Left lung (tissue), 10 donors: ENCODE data around the gene TBC1D22B. TPM values are rescaled to one million over a fixed set of nuclear protein-coding genes. Genes with fewer than 3 reads are reported as not detected.

ENCODE experiments used
- ATAC-seq: fragments of 200-7000 bp; cut with Tn5 transposase; one replicate; pipeline ENCODE4 v1.9.1; 2020; ENCODE audit warnings: moderate library complexity
- DNase-seq, 4 donors: peaks; one replicate each; pipeline ENCODE4 v3.0.0-alpha.2; 2013 to 2020
- H3K27ac ChIP-seq, 2 donors: fragments of 200-600 bp; sonication (generic) in 1 of 2; one replicate each; pipeline versions ENCODE4 v1.5.0 to v1.8.0; 2020 to 2021
- H3K27me3 ChIP-seq, 2 donors: fragments of 200-600 bp; sonication (generic) in 1 of 2; one replicate each; pipeline versions ENCODE4 v1.5.0 to v1.8.0; 2020 to 2021
- H3K36me3 ChIP-seq, 2 donors: fragments of 200-600 bp; sonication (generic) in 1 of 2; one replicate each; pipeline versions ENCODE4 v1.5.0 to v1.8.0; 2020 to 2021
- H3K4me1 ChIP-seq, 2 donors: fragments of 200-600 bp; one replicate each; pipeline ENCODE4 v1.8.0; 2021
- H3K4me3 ChIP-seq, 2 donors: fragments of 200-600 bp; sonication (generic) in 1 of 2; one replicate each; pipeline versions ENCODE4 v1.5.0 to v1.8.0; 2020 to 2021; ENCODE audit warnings: mild to moderate bottlenecking in 1 of 2
- H3K9me3 ChIP-seq, 2 donors: fragments of 200-600 bp; sonication (generic) in 1 of 2; one replicate each; pipeline versions ENCODE4 v1.5.0 to v1.8.0; 2020 to 2021
- intact Hi-C, 2 donors: fragments of 100-400 bp; cut with DNase I; formaldehyde crosslinking; loops; one replicate each; pipeline versions ENCODE4 v1.11.2 to v1.14.2; 2022
- polyA plus RNA-seq, 6 donors: library from polyadenylated mRNA; unstranded; fragments of 120-200 nt; gene quantifications; one replicate each; pipeline ENCODE4 v1.2.1, GENCODE V29; 2013; ENCODE audit not compliant: insufficient read length in 6 of 6
- total RNA-seq, 2 donors: library from RNA; stranded (reverse); fragmentation: NEBNext Ultra II Directional; extraction: Animal tissue kit (Norgen Biotek cat#: 25700); gene quantifications; one replicate each; pipeline ENCODE4 v1.2.1, GENCODE V29; 2021
- TF ChIP-seq, protein P1 (sequence below), 2 donors: fragments of 200-600 bp; sonication (generic) in 1 of 2; IDR thresholded peaks; one replicate each; pipeline versions ENCODE4 v1.5.0 to v1.8.0; 2021; ENCODE audit warnings: antibody characterized with exemption in 2 of 2
- donor health status: DM: no; HTN: yes; CAD: no.
- donor health status: DM: no; HTN: no; CAD: no.

Gene TBC1D22B
- total and polyA plus RNA-seq, 8 donors = 10.7 to 14.6 (median 12.8) TPM

DNA sequence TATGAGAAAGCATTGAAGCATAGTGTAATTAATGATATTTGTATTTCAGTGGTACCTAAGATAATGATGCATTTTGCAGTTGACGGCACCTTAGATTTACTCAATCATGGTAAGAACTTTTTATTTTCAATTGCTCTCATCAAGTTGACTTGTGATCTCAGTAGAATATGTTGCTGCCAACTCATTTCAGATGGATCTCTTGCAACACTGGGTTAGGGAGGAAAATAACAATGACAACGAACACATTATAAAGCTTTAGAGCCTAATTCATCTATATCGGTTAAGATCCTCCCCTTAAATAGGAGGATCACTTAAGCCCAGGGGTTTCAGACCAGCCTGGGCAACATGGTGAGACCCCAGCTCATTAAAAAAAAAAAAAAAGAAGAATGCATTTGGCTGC lies 18.0 kb upstream of the TBC1D22B start:
- no peak overlapping the region for H3K4me3 ChIP-seq
- H3K36me3 ChIP-seq = no peaks in the 10 kb centered on the region
- DNase-seq (peak in 1 of 4 donors; percentile 56), ATAC-seq (no peak)
- H3K27ac ChIP-seq = peak overlapping the region; percentile 71 to 72
- H3K27me3 ChIP-seq = no peaks in the 10 kb centered on the region
- no peaks in the 10 kb centered on the region for H3K9me3 ChIP-seq
- peaks cover 12 to 41% of the 10 kb centered on the region in 2 donors for H3K4me1 ChIP-seq
- TF ChIP-seq, protein P1, sequence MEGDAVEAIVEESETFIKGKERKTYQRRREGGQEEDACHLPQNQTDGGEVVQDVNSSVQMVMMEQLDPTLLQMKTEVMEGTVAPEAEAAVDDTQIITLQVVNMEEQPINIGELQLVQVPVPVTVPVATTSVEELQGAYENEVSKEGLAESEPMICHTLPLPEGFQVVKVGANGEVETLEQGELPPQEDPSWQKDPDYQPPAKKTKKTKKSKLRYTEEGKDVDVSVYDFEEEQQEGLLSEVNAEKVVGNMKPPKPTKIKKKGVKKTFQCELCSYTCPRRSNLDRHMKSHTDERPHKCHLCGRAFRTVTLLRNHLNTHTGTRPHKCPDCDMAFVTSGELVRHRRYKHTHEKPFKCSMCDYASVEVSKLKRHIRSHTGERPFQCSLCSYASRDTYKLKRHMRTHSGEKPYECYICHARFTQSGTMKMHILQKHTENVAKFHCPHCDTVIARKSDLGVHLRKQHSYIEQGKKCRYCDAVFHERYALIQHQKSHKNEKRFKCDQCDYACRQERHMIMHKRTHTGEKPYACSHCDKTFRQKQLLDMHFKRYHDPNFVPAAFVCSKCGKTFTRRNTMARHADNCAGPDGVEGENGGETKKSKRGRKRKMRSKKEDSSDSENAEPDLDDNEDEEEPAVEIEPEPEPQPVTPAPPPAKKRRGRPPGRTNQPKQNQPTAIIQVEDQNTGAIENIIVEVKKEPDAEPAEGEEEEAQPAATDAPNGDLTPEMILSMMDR (IDR thresholded peaks at IDR 0.05) = no peak
- intact Hi-C loops = no loop called here

- H3K9me3 ChIP-seq = no peaks in the 10 kb centered on the region
- H3K27ac ChIP-seq = peak overlapping the region; percentile 71 to 72
- H3K27me3 ChIP-seq = no peaks in the 10 kb centered on the region
- H3K4me3 ChIP-seq = no peak overlapping the region
- intact Hi-C loops = no loop called here
- TF ChIP-seq, protein P1 (IDR thresholded peaks at IDR 0.05) = no peak
- ATAC-seq (peak; percentile 53), DNase-seq (peak; percentile 70 to 93 (median 88))
- H3K4me1 ChIP-seq = peaks cover 14 to 47% of the 10 kb centered on the region in 2 donors
- H3K36me3 ChIP-seq = no peaks in the 10 kb centered on the region
Measured at GRCh38 chr6:37239950-37240713, 17.4 kb upstream of the TBC1D22B start.

GRCh38 chr6:37241131-37241530 lies 16.4 kb upstream of the TBC1D22B start:
- H3K27ac ChIP-seq = no peak overlapping the region
- H3K9me3 ChIP-seq = no peaks in the 10 kb centered on the region
- no peaks in the 10 kb centered on the region for H3K27me3 ChIP-seq
- H3K4me1 ChIP-seq = peaks cover 16 to 52% of the 10 kb centered on the region in 2 donors
- DNase-seq (no peak), ATAC-seq (no peak)
- no peaks in the 10 kb centered on the region for H3K36me3 ChIP-seq
- no peak overlapping the region for H3K4me3 ChIP-seq
- intact Hi-C loops = no loop called here
- TF ChIP-seq, protein P1 (IDR thresholded peaks at IDR 0.05) = no peak

DNA sequence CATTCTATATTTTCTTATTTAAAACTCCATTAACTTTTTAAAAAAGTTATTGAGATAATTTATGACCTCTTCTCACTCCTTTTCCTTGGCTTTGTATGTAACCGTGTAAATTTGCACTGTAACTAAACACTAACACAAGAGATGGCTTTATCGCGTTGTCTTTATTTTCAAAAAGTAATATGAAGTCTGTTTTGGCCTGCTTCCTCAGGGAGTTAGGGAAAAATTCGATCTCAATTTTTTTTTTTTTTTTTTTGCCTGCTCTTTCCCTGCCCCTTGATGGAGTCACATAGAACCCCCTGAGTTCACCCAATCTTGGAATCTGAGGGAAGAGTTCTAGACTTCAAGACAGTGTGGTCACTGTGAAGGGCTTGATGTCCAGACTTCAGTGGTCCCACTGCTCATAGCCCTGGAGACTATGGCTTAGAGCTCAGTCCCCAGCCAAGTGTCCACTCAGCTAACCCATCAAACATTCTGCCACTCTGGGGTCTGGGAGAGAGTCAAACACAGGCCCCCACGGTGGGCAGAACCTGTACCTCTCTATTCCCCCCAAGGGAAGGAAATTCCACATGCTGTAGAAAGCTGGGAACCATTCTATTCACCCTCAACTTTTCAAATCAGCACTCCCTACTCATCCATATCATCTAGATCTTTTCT lies 15.7 kb upstream of the TBC1D22B start:
- ATAC-seq = no peak
- no peaks in the 10 kb centered on the region for H3K36me3 ChIP-seq
- peak overlapping the region; percentile 68 to 86 for H3K27ac ChIP-seq
- intact Hi-C loops = no loop called here
- TF ChIP-seq, protein P1 (IDR thresholded peaks at IDR 0.05) = no peak
- H3K9me3 ChIP-seq = no peaks in the 10 kb centered on the region
- H3K27me3 ChIP-seq = no peaks in the 10 kb centered on the region
- H3K4me3 ChIP-seq = no peak overlapping the region
- peaks cover 16 to 52% of the 10 kb centered on the region in 2 donors for H3K4me1 ChIP-seq
- DNase-seq = no peak

DNA sequence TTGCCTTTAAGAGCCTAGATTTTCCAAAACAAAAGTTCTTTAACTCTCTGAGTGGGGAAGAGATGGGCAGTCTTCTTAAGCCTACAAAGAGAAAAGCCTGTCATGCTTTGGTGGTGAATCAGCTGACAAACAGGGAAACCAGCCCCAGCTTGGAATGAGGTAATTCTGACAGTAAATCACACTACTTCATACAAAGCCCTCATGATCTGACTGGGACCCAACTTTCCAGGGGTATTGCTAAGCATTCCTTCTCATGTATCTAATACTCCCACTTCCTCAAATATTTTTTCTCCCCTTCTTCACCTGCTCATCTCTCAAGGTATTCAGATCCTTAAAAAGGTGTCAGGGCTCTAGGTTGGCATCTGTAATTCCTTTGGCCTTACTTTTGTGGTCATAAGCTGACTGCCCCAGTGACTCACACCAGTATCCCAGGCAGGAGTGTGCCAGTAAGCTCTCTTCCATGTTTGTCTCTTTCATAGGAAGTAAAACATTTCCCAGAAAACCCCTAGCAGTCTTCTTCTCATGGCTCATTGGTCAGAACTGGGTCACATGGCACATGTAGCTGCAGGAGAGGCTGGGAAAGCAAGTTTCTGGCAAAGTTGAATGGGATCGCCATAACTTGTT lies 15.0 kb upstream of the TBC1D22B start:
- Histone ChIP-seq H3K9me3 (no peaks in the 10 kb centered on the region), H3K4me1 (peaks cover 16 to 52% of the 10 kb centered on the region in 2 donors), H3K4me3 (no peak overlapping the region), H3K36me3 (no peaks in the 10 kb centered on the region), H3K27me3 (no peaks in the 10 kb centered on the region), H3K27ac (peak overlapping the region; percentile 68 to 86)
- TF ChIP-seq, protein P1 (IDR thresholded peaks at IDR 0.05) = no peak
- DNase-seq = no peak
- ATAC-seq = peak; percentile 37
- intact Hi-C loops = no loop called here
